ENCODE results near the gene RPS6KB2. TPM values are rescaled to one million over a fixed set of nuclear protein-coding genes. Genes with fewer than 3 reads are reported as not detected.

Gene RPS6KB2
- polyA plus RNA-seq, 1 donor (not counting 4 experiments of a cell fraction or from before 2014, with no cell fraction given) = 61.4 TPM

DNA sequence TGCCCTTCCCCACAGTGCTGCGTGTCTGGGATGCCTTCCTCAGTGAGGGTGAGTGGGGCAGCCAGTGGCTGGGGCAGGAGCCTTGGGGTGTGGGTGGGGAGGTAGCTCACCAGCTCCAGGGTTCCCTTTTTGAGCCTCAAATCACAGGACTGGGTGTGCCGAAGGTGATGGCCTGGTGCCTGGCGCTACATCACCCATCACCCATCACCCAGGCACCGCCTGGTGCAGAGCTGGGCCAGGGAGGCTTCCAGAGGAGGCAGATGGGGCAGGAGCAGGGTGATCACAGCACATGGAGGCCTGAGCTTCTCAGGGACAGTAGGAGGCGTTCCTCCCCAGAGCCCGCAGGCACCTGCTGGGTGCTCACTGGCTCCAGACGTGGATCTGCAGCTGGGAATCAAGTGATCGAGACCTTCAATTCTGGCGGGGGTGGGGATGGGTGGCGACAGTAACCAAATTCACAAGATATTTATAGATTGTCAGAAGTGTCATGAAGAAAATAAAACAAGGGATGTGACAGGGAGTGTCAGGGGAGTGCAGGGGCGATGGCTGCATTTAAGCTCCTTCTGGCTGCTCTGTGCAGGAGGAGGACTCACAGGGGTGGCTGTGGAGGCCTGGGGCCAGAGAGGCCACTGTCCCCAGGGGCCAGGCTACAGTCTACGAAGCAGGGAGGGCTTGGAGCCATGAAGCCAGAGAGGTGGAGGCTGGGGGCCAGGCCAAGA is 21.2 kb upstream of the RPS6KB2 start:
- H3K4me1 ChIP-seq (ENCODE audit: control insufficient read depth, extremely low read depth, insufficient read depth, low read length) = peaks cover 4% of the 10 kb centered on the region
- H3K9ac ChIP-seq (ENCODE audit: control insufficient read depth, extremely low read depth, insufficient read depth, low read length) = no peak overlapping the region
- H4K20me1 ChIP-seq (ENCODE audit: control insufficient read depth, extremely low read depth, insufficient read depth, low read length) = no peaks in the 10 kb centered on the region
- H3K36me3 ChIP-seq (ENCODE audit: control insufficient read depth in 2 of 2, extremely low read depth in 1 of 2, insufficient read depth in 2 of 2, low read length in 2 of 2) = no peaks in the 10 kb centered on the region
- H3K27me3 ChIP-seq (ENCODE audit: control insufficient read depth, extremely low read depth, insufficient read depth, low read length) = no peaks in the 10 kb centered on the region
- no peaks in the 10 kb centered on the region for H3K79me2 ChIP-seq (ENCODE audit: control insufficient read depth, insufficient read depth, low read length)
- dilution Hi-C loops (cut with MboI; ENCODE audit: extremely low pct_ligation_motif_present, low sequenced_read_pairs) = no loop called here
- no peak overlapping the region for H3K27ac ChIP-seq (ENCODE audit: control insufficient read depth, insufficient read depth, low read length)
- H3K4me2 ChIP-seq (ENCODE audit: control insufficient read depth, extremely low read depth, insufficient read depth, low read depth, low read length) = no peak overlapping the region
- TF ChIP-seq CTCF (optimal IDR thresholded peaks at IDR 0.05 in 1 of 3, IDR thresholded peaks at IDR 0.05 in 1 of 3, conservative IDR thresholded peaks at IDR 0.05 in 1 of 3; ENCODE audit: extremely low read depth in 1 of 3, insufficient read depth in 2 of 3, low read length in 3 of 3) (peak in 1 of 3 experiments; percentile 41), EZH2 (IDR thresholded peaks at IDR 0.05; ENCODE audit: low read length) (no peak)
- H2AFZ ChIP-seq (ENCODE audit: control insufficient read depth, low read length) = no peak overlapping the region
- FAIRE-seq (no peak), DNase-seq (ENCODE audit: low read depth, low spot score) (no peak)
- no peaks in the 10 kb centered on the region for H3K9me3 ChIP-seq (ENCODE audit: control insufficient read depth, low read depth, low read length)
- no peaks in the 10 kb centered on the region for H3K9me1 ChIP-seq (ENCODE audit: control insufficient read depth, extremely low read depth, insufficient read depth, low read length)
- no peak overlapping the region for H3K4me3 ChIP-seq (ENCODE audit: control insufficient read depth in 2 of 3, extremely low read depth in 1 of 3, insufficient read depth in 2 of 3, low read depth in 1 of 3, low read length in 3 of 3)

DNA sequence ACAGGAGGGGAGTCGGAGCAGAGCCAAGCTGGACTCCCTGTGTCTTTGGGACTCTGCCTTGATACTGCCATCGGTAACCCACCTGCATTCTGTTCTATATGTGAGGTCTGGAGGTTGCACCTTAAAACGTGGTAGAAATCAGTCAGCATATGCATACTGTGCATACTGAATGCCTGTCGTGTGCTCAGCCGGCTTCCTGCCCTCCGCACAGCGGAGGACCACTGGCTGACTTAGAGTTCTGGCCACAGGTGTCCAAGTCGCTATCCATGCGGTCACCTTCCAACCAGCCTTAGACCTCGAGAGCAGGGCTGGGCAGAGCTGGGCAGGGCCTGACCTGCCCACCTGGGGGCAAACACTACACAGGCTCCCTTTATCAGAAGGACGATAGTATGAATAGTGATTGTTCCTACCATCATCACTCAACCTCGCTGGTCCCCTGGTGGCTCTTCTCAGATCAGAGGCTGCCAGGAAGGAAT is 20.6 kb upstream of the RPS6KB2 start:
- Histone ChIP-seq H3K9ac (ENCODE audit: control insufficient read depth, extremely low read depth, insufficient read depth, low read length) (no peak overlapping the region), H3K9me3 (ENCODE audit: control insufficient read depth, low read depth, low read length) (no peaks in the 10 kb centered on the region), H3K27me3 (ENCODE audit: control insufficient read depth, extremely low read depth, insufficient read depth, low read length) (peaks cover under 1% of the 10 kb centered on the region), H4K20me1 (ENCODE audit: control insufficient read depth, extremely low read depth, insufficient read depth, low read length) (no peaks in the 10 kb centered on the region), H3K4me3 (ENCODE audit: control insufficient read depth in 2 of 3, extremely low read depth in 1 of 3, insufficient read depth in 2 of 3, low read depth in 1 of 3, low read length in 3 of 3) (no peak overlapping the region), H3K4me1 (ENCODE audit: control insufficient read depth, extremely low read depth, insufficient read depth, low read length) (no peaks in the 10 kb centered on the region), H3K79me2 (ENCODE audit: control insufficient read depth, insufficient read depth, low read length) (no peaks in the 10 kb centered on the region), H3K36me3 (ENCODE audit: control insufficient read depth in 2 of 2, extremely low read depth in 1 of 2, insufficient read depth in 2 of 2, low read length in 2 of 2) (no peaks in the 10 kb centered on the region), H2AFZ (ENCODE audit: control insufficient read depth, low read length) (no peak overlapping the region), H3K9me1 (ENCODE audit: control insufficient read depth, extremely low read depth, insufficient read depth, low read length) (no peaks in the 10 kb centered on the region), H3K4me2 (ENCODE audit: control insufficient read depth, extremely low read depth, insufficient read depth, low read depth, low read length) (no peak overlapping the region), H3K27ac (ENCODE audit: control insufficient read depth, insufficient read depth, low read length) (no peak overlapping the region)
- no peak for TF ChIP-seq CTCF (optimal IDR thresholded peaks at IDR 0.05 in 1 of 3, IDR thresholded peaks at IDR 0.05 in 1 of 3, conservative IDR thresholded peaks at IDR 0.05 in 1 of 3; ENCODE audit: extremely low read depth in 1 of 3, insufficient read depth in 2 of 3, low read length in 3 of 3)
- no peak for TF ChIP-seq EZH2 (IDR thresholded peaks at IDR 0.05; ENCODE audit: low read length)
- FAIRE-seq (no peak), DNase-seq (ENCODE audit: low read depth, low spot score) (no peak)
- dilution Hi-C loops (cut with MboI; ENCODE audit: extremely low pct_ligation_motif_present, low sequenced_read_pairs) = no loop called here

Measured in keratinocyte (primary cell).